ENCODE measurements around the gene RCC1. TPM values are rescaled to one million over a fixed set of nuclear protein-coding genes. Genes with fewer than 3 reads are reported as not detected.
"Not testable (repeated sequence)": the region's sequence is repeated elsewhere in the genome, so short reads cannot be mapped to it uniquely, and the experiment has no call there.

RCC1 gene
- total RNA-seq, 1 donor from 2014 or later, result 122 TPM

DNA sequence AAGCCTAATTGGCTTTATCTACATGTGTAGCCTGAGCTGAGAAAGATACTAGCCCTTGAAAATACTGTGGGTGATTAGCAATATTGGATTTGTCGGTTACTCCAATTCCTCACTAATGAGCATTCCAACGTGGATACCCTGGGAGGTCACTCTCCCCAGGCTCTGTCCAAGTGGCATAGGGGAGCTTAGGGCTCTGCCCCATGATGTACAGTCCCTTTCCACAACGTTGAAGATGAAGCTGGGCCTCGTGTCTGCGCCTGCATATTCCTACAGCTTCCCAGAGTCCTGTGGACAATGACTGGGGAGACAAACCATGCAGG, 2.6 kb downstream of the RCC1 start:
- TF ChIP-seq, protein P1, sequence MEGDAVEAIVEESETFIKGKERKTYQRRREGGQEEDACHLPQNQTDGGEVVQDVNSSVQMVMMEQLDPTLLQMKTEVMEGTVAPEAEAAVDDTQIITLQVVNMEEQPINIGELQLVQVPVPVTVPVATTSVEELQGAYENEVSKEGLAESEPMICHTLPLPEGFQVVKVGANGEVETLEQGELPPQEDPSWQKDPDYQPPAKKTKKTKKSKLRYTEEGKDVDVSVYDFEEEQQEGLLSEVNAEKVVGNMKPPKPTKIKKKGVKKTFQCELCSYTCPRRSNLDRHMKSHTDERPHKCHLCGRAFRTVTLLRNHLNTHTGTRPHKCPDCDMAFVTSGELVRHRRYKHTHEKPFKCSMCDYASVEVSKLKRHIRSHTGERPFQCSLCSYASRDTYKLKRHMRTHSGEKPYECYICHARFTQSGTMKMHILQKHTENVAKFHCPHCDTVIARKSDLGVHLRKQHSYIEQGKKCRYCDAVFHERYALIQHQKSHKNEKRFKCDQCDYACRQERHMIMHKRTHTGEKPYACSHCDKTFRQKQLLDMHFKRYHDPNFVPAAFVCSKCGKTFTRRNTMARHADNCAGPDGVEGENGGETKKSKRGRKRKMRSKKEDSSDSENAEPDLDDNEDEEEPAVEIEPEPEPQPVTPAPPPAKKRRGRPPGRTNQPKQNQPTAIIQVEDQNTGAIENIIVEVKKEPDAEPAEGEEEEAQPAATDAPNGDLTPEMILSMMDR (IDR thresholded peaks at IDR 0.05; ENCODE audit: insufficient read depth, low read length, severe bottlenecking), result no peak
- FAIRE-seq (no peak), DNase-seq (ENCODE audit: low read depth) (peak; percentile 11)
- H3K36me3 ChIP-seq (ENCODE audit: control insufficient read depth, insufficient read depth, low read length), result peaks cover 30% of the 10 kb centered on the region
- H3K27me3 ChIP-seq (ENCODE audit: control insufficient read depth, insufficient read depth, low read length), result no peaks in the 10 kb centered on the region
- peak overlapping the region; percentile 90 for H3K4me3 ChIP-seq (ENCODE audit: low read depth, low read length)

DNA sequence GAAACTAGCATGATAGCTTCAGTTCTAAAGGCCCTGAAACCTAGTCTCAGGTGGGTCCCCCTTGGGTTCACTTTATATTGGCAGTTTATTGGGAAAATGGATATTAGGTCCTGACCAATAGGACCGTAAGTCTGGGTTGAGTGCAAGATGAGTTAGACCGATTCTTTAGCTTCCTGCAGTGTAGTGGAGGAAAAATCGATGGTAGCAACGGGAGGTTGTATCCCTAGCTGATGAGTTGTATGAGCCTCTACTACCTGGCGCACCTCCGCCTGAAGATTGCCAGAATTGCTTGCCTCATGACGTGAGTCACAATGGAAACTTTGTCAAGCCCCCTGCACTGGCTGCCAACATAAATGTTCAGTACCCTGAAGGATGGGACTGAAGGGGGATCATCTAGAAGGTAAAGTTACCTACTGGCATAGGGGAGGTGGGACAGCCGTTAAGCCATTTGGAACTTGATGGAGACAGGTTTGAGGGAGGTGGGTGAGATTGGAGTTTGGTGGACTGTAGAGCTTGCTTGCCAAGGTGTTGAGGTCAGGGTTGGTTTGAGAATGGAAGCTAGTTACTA, 3.9 kb downstream of the RCC1 start:
- Histone ChIP-seq H3K36me3 (ENCODE audit: control insufficient read depth, insufficient read depth, low read length) (peaks cover 30% of the 10 kb centered on the region), H3K27me3 (ENCODE audit: control insufficient read depth, insufficient read depth, low read length) (no peaks in the 10 kb centered on the region), H3K4me3 (ENCODE audit: low read depth, low read length) (no peak overlapping the region)
- TF ChIP-seq, protein P1 (IDR thresholded peaks at IDR 0.05; ENCODE audit: insufficient read depth, low read length, severe bottlenecking), result no peak
- FAIRE-seq, result no peak
- peak; percentile 29 for DNase-seq (ENCODE audit: low read depth)

DNA sequence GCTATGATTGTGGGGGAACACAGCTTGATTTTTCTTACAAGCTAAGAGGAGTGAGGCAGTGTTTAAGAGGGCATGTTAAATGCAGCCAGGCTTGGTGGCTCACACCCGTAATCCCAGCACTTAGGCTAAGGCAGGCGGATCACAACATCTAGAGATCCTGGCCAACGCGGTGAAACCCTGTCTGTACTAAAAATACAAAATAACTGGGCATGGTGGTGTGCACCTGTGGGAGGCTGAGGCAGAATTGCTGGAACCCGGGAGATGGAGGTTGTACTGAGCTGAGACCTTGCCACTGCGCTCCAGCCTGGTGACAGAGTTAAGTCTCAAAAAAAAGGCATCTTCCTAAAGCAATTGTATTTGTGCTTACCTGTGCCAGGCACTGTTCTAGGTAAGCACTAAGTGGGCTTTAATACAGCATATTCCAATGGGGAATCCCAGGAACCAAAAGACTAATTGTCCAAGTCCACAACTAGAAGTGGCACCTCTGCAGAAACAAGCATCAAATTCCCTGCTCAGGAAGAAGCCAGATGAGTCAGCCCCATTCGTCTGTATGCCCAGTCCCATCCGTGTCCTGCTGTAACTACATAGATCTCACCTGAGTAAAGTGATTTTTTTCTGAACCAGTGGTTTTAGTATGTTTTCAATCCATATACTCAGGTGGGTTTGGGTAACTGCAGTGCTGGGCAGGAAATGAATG, 4.6 kb downstream of the RCC1 start:
- H3K27me3 ChIP-seq (ENCODE audit: control insufficient read depth, insufficient read depth, low read length), result no peaks in the 10 kb centered on the region
- DNase-seq (ENCODE audit: low read depth) (peak; percentile 52), FAIRE-seq (no peak)
- peaks cover 30% of the 10 kb centered on the region for H3K36me3 ChIP-seq (ENCODE audit: control insufficient read depth, insufficient read depth, low read length)
- TF ChIP-seq, protein P1 (IDR thresholded peaks at IDR 0.05; ENCODE audit: insufficient read depth, low read length, severe bottlenecking), result no peak
- no peak overlapping the region for H3K4me3 ChIP-seq (ENCODE audit: low read depth, low read length)

DNA sequence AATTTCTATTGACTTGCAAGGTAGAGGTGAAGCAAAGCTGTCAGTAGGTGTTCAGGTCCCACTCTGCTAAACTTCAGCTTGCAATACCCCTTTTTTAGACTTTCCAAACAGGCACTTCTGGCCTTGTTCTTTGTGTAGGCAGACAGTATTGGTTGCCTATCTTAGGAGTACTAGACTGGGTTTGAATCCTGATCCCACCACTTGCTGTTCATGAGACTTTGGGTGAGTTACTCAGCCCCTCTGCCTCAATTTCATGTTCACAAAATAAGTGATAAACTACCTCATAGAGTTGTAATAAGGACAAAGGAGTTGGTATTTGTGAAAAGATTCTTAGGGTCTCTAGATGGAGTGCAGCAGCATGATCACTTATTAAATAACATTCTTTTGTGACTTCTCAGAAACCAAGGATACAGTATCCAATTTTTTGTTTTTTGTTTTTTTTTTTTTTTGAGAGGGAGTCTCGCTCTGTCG, 5.2 kb downstream of the RCC1 start:
- H3K36me3 ChIP-seq (ENCODE audit: control insufficient read depth, insufficient read depth, low read length), result peaks cover 30% of the 10 kb centered on the region
- DNase-seq (ENCODE audit: low read depth) (no peak), FAIRE-seq (no peak)

DNA sequence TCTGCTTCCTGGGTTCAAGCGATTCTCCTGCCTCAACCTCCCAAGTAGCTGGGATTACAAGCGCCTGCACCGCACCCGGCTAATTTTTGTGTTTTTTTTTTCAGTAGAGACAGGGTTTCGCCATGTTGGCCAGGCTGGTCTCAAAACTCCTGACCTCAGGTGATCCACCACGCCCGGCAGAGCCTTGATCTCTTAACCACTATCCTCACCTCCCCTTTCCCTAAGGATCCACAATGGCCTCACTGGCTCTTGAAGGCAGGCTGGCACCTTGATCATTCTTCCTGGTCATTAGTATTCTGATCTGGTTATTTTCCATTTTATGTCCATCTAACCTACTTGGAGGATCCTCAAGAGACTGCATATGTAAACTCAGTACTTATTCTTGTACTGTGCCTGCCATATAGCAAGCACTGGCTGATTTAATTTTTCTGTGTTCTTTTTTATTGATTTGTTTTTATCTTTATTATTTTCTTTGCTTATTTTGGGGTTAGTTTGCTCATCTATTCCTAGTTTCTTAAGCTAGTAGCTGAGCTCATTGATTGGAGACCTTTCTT, 6.3 kb downstream of the RCC1 start:
- Histone ChIP-seq H3K27me3 (ENCODE audit: control insufficient read depth, insufficient read depth, low read length) (no peaks in the 10 kb centered on the region), H3K4me3 (ENCODE audit: low read depth, low read length) (no peak overlapping the region), H3K36me3 (ENCODE audit: control insufficient read depth, insufficient read depth, low read length) (peaks cover 25% of the 10 kb centered on the region)
- TF ChIP-seq, protein P1 (IDR thresholded peaks at IDR 0.05; ENCODE audit: insufficient read depth, low read length, severe bottlenecking), result no peak
- FAIRE-seq (no peak), DNase-seq (ENCODE audit: low read depth) (peak; percentile 13)

More for the DNA sequence above, 5.2 kb downstream of the RCC1 start:
- TF ChIP-seq, protein P1 (IDR thresholded peaks at IDR 0.05; ENCODE audit: insufficient read depth, low read length, severe bottlenecking), result no peak
- no peak overlapping the region for H3K4me3 ChIP-seq (ENCODE audit: low read depth, low read length)
- no peaks in the 10 kb centered on the region for H3K27me3 ChIP-seq (ENCODE audit: control insufficient read depth, insufficient read depth, low read length)

DNA sequence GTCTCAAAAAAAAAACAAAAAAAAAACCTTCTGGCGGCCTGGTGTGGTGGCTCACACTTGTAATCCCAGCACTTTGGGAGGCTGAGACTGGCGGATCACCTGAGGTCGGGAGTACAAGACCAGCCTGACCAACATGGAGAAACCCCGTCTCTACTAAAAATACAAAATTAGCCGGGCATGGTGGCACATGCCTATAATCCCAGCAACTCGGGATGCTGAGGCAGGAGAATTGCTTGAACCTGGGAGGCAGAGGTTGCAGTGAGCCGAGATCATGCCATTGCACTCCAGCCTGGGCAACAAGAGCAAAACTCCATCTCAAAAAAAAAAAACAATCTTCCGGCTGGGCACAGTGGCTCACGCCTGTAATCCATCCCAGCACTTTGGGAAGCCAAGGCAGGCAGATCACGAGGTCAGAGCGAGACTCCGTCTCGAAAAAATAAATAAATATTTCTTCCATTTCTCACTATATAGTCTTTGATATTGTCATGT, 8.6 kb downstream of the RCC1 start:
- not testable (repeated sequence) for H3K27me3 ChIP-seq (ENCODE audit: control insufficient read depth, insufficient read depth, low read length); DNase-seq (ENCODE audit: low read depth); FAIRE-seq; H3K4me3 ChIP-seq (ENCODE audit: low read depth, low read length)
- H3K36me3 ChIP-seq (ENCODE audit: control insufficient read depth, insufficient read depth, low read length), result peaks cover 15% of the 10 kb centered on the region

All from bronchial epithelial cell (primary cell).